Esophagus muscularis mucosa (tissue), 4 donors: ENCODE results near the gene LPAR2.

Experiments used
- EP300 ChIP-seq: sonication (generic); formaldehyde crosslinking; IDR thresholded peaks from one replicate; pipeline ENCODE4 v1.6.1; 2017; ENCODE audit warnings: antibody characterized with exemption
- POLR2A ChIP-seq: fragments of 450-650 bp; IDR thresholded peaks from one replicate; pipeline ENCODE4 v1.6.1; 2017; ENCODE audit warnings: antibody characterized with exemption, moderate library complexity, mild to moderate bottlenecking, low read depth
- POLR2AphosphoS5 ChIP-seq, 2 donors: sonication (generic); formaldehyde crosslinking; IDR thresholded peaks; one replicate each; pipeline ENCODE4 v1.6.1; 2017; ENCODE audit warnings: antibody characterized with exemption in 2 of 2
- TF ChIP-seq, protein P1 (sequence below), 3 experiments: fragments of 200-600 bp in 2 of 3; fragments of 450-650 bp in 1 of 3; sonication (generic) in 2 of 3; IDR thresholded peaks; one replicate each; pipeline ENCODE4 v1.5.1; 2017 to 2019; ENCODE audit warnings: antibody characterized with exemption in 3 of 3, mild to moderate bottlenecking in 2 of 3, moderate library complexity in 1 of 3

- TF ChIP-seq, protein P1, sequence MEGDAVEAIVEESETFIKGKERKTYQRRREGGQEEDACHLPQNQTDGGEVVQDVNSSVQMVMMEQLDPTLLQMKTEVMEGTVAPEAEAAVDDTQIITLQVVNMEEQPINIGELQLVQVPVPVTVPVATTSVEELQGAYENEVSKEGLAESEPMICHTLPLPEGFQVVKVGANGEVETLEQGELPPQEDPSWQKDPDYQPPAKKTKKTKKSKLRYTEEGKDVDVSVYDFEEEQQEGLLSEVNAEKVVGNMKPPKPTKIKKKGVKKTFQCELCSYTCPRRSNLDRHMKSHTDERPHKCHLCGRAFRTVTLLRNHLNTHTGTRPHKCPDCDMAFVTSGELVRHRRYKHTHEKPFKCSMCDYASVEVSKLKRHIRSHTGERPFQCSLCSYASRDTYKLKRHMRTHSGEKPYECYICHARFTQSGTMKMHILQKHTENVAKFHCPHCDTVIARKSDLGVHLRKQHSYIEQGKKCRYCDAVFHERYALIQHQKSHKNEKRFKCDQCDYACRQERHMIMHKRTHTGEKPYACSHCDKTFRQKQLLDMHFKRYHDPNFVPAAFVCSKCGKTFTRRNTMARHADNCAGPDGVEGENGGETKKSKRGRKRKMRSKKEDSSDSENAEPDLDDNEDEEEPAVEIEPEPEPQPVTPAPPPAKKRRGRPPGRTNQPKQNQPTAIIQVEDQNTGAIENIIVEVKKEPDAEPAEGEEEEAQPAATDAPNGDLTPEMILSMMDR (IDR thresholded peaks at IDR 0.05), result no peak
- TF ChIP-seq POLR2A (no peak), EP300 (no peak), POLR2AphosphoS5 (IDR thresholded peaks at IDR 0.05) (no peak)
Observed at GRCh38 chr19:19656451-19657396, 28.7 kb upstream of the LPAR2 start.
